Superior temporal gyrus (tissue), 1 donor: ENCODE data around the gene SMYD4.
"Not testable (repeated sequence)": the region's sequence is repeated elsewhere in the genome, so short reads cannot be mapped to it uniquely, and the experiment has no call there.

ENCODE experiments used
- DNase-seq: peaks from one replicate; pipeline ENCODE4 v3.0.0-alpha.2; 2016; ENCODE audit errors: extremely low spot score

The SMYD4 gene

DNA sequence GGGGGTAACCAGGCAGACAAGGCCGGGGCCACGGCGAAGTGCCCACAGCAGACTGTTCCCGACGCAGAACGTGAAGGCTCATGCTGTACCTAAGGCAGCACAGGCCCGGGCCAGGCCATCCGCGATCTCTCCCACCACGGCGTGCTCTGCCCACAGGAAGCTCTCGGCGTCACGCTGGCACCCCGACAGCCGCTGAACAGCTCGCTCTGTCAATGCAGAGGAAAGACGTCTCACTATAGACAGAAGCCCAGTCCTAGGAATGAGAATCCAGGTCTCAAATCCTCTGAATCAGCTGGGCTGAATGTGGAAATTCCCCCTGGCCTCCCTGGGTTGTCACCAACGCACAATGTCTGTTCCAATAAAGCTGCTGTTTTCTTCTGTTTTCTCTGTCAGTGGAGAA is 46.4 kb downstream of the SMYD4 start:
- no peak for DNase-seq

DNA sequence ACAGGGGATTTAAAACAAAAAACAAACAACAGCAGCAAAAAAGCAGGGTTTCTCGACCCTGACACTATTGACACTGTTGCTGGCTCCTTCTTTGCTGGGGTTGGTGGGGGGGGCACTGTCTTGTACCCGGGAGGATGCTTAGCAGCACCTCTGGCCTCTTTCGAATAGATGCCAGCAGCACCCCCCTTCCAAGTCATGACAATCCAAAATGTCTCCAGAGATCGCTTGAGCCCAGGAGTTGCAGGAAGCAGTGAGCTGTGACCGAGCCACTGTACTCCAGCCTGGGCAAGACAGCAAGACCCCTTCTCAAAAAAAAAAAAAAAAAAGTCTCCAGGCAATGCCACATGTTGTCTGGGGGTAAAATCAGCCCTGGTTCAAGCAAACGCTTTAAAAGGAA is 47.5 kb downstream of the SMYD4 start:
- DNase-seq = no peak

- DNase-seq = no peak
Measured at GRCh38 chr17:1779571-1780131, 50.1 kb downstream of the SMYD4 start.

DNA sequence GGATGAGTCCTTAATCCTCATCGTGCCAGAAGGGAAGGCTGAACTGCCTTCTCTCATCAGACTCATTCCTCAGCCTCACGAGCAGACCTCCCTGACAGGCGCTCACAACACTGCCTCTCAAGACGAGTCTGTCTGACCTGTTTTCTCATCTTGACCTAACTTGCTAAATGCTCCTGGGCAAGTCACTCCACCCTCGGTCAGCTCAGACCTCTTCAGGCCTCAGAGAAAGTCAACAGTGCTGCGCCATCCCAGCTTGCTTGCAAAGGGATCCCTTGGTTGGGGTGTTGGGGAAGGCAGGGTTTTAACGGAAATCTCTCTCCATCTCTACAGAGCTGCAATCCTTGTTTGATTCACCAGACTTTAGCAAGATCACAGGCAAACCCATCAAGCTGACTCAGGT is 52.8 kb downstream of the SMYD4 start:
- no peak for DNase-seq

- no peak for DNase-seq
Measured at GRCh38 chr17:1776328-1776727, 53.4 kb downstream of the SMYD4 start.

GRCh38 chr17:1774390-1775176 is 55.1 kb downstream of the SMYD4 start:
- no peak for DNase-seq

- DNase-seq = no peak
Measured at GRCh38 chr17:1773696-1774181, 56.0 kb downstream of the SMYD4 start.

DNA sequence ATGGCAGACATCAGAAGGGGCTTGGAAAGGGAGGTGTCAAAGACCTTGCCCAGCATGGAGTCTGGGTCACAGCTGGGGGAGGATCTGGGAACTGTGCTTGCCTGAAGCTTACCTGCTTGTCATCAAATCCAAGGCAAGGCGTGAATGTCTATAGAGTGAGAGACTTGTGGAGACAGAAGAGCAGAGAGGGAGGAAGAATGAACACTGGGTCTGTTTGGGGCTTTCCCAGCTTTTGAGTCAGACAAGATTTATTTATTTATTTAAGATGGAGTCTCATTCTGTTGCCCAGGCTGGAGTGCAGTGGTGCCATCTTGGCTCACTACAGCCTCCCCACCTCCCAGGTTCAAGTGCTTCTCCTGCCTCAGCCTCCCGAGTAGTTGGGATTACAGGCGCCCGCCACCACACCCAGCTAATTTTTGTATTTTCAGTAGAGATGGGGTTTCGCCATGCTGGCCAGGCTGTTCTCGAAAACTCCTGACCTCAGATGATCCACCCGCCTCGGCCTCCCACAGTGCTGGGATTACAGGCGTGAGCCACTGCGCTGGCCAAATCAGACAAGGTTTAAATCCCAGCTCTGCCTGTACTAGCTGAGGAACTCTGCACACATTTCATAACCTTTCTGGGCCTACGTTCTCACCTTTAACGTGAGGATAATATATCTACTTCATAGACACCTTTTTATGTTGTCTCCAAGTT is 56.6 kb downstream of the SMYD4 start:
- DNase-seq = not testable (repeated sequence)

GRCh38 chr17:1769822-1770477 is 59.8 kb downstream of the SMYD4 start:
- DNase-seq = no peak

GRCh38 chr17:1767358-1767757 is 62.3 kb downstream of the SMYD4 start:
- no peak for DNase-seq

- DNase-seq = no peak
Measured at GRCh38 chr17:1766382-1767135, 63.1 kb downstream of the SMYD4 start.

GRCh38 chr17:1765576-1765975 is 64.1 kb downstream of the SMYD4 start:
- DNase-seq = no peak

DNA sequence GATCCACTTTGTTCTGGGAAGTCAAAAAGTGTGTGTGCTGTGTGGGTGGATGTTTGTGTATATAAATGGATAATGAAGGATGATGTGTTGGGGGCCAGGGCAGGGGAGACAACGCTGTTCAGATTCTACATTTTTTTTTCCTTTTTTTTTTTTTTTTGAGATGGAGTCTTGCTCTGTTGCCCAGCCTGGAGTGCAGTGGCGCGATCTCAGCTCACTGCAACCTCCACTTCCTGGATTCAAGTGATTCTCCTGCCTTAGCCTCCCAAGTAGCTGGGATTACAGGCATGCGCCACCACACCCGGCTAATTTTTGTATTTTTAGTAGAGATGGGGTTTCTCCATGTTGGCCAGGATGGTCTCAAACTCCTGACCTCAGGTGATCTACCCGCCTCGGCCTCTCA is 65.0 kb downstream of the SMYD4 start:
- not testable (repeated sequence) for DNase-seq

DNA sequence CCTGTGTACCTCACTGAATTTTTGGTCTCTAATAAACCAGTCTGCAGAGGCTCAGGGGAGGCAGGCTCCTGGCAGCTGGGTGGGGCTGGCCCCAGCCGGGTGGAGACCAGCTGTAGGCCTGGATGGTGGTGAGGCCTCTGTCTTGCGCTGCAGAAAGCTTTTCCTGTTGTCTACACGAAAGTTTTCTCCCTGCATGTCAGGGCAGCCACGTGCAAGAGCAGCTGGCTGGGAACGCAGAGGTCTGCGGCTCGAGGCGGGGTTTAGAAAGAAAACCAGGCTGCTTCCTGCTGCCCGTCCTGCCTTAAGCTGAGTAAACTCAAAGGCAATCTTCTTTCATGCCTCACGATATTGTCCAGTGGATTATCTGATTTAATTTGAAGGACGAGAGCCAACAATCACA is 65.4 kb downstream of the SMYD4 start:
- no peak for DNase-seq

DNA sequence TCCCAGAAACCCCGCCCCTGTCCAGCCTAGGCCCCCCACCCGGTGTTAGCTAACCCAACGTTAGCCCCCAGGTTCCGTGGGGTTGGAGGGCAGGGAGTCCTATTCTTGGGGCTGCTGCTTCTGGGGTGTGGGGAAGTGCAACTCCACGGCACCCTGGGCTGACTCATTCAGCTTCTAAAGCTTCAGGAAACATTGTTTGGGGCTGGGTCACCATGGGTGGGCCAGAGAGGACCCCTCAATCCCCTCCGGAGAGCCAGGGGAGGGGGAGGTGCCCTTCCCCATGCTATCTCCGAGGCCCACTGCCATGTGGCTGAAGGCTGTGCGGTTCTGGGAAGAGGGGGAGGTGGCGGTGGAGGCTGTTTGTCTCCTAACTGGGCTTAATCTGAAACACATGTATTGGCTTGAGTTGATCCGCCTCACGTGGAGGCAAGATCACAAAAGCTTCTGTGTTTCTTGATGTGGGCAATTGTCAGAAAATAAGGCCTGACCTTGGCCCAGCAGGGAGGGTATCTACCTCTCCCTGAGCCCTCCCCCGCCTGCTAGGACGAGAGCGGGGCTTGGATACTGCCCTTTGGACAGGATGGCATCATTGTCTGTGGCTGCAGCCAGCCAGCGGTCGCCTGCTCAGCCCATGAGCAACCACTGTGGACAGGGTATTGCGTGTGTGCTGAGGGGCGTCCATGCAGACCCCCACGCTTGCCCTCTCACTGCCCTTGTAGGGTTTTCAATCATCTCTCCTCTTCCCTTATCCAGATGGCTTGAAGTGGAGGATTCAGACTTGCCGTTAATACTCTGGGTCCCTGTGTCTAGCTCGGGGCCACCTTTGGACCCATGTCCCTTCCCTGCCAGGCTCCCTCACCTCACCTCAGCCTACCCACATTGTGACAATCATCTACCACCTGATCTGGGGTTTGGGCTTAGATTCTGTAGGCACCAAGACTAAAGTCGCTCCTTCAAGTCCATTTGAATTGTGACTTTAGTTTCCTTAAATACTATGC is 66.5 kb downstream of the SMYD4 start:
- no peak for DNase-seq

DNA sequence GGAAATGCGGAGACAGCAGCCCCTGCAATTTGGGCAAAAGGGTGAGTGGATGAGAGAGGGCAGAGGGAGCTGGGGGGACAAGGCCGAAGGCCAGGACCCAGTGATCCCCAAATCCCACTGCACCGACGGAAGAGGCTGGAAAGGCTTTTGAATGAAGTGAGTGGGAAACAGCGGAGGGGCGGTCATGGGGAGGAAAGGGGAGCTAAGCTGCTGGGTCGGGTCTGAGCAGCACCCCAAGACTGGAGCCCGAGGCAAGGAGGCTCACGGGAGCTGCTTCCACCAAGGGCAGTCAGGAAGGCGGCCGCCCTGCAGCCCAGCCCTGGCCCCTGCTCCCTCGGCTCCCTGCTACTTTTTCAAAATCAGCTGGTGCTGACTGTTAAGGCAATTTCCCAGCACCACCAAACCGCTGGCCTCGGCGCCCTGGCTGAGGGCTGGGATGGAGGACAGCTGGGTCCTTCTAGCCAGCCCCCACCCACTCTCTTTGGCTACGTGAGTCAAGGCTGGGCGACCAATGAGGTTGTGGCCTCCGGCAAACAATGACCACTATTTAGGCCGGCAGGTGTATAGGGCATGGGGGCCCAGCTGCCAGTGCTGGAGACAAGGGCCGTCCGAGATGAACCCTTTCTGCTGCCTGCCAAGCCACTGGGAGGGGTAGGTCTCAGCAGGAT is 67.3 kb downstream of the SMYD4 start:
- DNase-seq = no peak

GRCh38 chr17:1759529-1759928 is 70.2 kb downstream of the SMYD4 start:
- no peak for DNase-seq

DNA sequence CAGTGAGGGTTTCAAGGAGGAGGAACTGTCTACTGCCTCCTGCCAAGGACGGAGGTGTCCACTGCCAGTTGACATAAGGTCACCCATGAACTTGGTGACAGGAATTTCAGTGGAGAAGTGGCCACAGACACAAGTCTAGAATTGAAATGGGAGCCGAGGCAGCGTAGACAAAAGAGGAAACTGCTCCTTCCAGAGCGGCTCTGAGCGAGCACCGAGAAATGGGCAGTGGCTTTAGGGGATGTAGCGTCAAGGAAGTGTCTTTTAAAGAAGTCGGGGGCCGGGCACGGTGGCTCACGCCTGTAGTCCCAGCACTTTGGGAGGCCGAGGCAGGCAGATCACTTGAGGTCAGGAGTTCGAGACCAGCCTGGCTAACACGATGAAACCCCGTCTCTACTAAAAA is 70.9 kb downstream of the SMYD4 start:
- no peak for DNase-seq

DNA sequence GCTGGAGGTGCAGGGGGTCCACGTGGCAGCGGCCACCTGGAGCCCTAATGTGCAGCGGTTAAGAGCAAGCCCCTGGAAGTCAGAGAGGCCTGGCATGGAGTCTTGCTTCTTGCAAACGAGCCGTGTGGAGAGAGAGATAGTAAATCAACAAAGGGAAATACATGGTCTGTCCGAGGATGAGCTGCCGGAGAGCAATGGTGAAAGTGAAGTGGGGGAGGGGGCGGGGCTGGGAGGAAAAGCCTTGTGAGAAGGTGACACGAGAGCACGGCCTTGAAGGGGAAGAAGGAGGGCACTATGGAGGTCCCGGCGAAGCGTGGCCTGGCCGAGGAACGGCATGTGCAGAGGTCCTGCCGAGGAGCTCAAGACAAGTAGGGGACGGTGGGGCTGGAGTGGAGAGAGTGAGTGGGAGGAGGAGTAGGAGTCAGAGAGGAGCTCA is 73.9 kb downstream of the SMYD4 start:
- no peak for DNase-seq
